GM10266 (cell line): Measurements from ENCODE around the gene ACAD8.

Source experiments
- DNase-seq: peaks from one replicate; pipeline ENCODE4 v3.0.0; 2012; ENCODE audit errors: extremely low spot score
- CTCF ChIP-seq: IDR thresholded peaks from 2 replicates; pipeline ENCODE4 v1.5.1; 2012; ENCODE audit warnings: mild to moderate bottlenecking, low read depth; ENCODE audit not compliant: control insufficient read depth, insufficient read depth; ENCODE audit errors: missing control alignments

The ACAD8 gene

GRCh38 chr11:134223836-134224709 is 29.3 kb upstream of the ACAD8 start, which contains the start of the genes NCAPD3 and VPS26B:
Gene NCAPD3 (minus strand): TSS chr11:134223967. CDS start chr11:134223926, 41 bp downstream.
Gene VPS26B (plus strand): TSS chr11:134224671. CDS start chr11:134225123, 452 bp downstream.
- DNase-seq = peak; percentile 98
- TF ChIP-seq CTCF = no peak

- DNase-seq = peak; percentile 36
- no peak for TF ChIP-seq CTCF
Measured at GRCh38 chr11:134224710-134225664, 28.4 kb upstream of the ACAD8 start.

GRCh38 chr11:134226806-134227325 is 26.5 kb upstream of the ACAD8 start:
- DNase-seq = no peak
- no peak for TF ChIP-seq CTCF

GRCh38 chr11:134228625-134229024 is 24.7 kb upstream of the ACAD8 start:
- DNase-seq = peak; percentile 68

GRCh38 chr11:134229126-134229790 is 24.1 kb upstream of the ACAD8 start:
- no peak for DNase-seq
- TF ChIP-seq CTCF = no peak

More at GRCh38 chr11:134228625-134229024, 24.7 kb upstream of the ACAD8 start:
- TF ChIP-seq CTCF = no peak

GRCh38 chr11:134230339-134230738 is 23.0 kb upstream of the ACAD8 start:
- TF ChIP-seq CTCF = no peak
- DNase-seq = no peak
